GM20000 (cell line): ENCODE measurements around the gene STMN3.

Source experiments
- DNase-seq: peaks from one replicate; pipeline ENCODE4 v3.0.0; 2012; ENCODE audit warnings: low spot score
- CTCF ChIP-seq: IDR thresholded peaks from 2 replicates; pipeline ENCODE4 v1.5.1; 2012; ENCODE audit warnings: mild to moderate bottlenecking, control low read depth; ENCODE audit errors: extremely low read depth, missing control alignments

The STMN3 gene

GRCh38 chr20:63648895-63649589 is 4.2 kb downstream of the STMN3 start:
- no peak for DNase-seq
- no peak for TF ChIP-seq CTCF

GRCh38 chr20:63648190-63648589 is 5.0 kb downstream of the STMN3 start:
- TF ChIP-seq CTCF: no peak

GRCh38 chr20:63645218-63645617 is 8.0 kb downstream of the STMN3 start:
- no peak for TF ChIP-seq CTCF
- DNase-seq: no peak

More at GRCh38 chr20:63648190-63648589, 5.0 kb downstream of the STMN3 start:
- no peak for DNase-seq

GRCh38 chr20:63643946-63644345 is 9.3 kb downstream of the STMN3 start:
- TF ChIP-seq CTCF: no peak

GRCh38 chr20:63643499-63643898 is 9.7 kb downstream of the STMN3 start:
- no peak for TF ChIP-seq CTCF

More at GRCh38 chr20:63643946-63644345, 9.3 kb downstream of the STMN3 start:
- DNase-seq: no peak

GRCh38 chr20:63642527-63643247 is 10.5 kb downstream of the STMN3 start:
- no peak for DNase-seq

More at GRCh38 chr20:63643499-63643898, 9.7 kb downstream of the STMN3 start:
- no peak for DNase-seq

More at GRCh38 chr20:63642527-63643247, 10.5 kb downstream of the STMN3 start:
- no peak for TF ChIP-seq CTCF
